Measurements from ENCODE around the gene SPACA7.

DNA sequence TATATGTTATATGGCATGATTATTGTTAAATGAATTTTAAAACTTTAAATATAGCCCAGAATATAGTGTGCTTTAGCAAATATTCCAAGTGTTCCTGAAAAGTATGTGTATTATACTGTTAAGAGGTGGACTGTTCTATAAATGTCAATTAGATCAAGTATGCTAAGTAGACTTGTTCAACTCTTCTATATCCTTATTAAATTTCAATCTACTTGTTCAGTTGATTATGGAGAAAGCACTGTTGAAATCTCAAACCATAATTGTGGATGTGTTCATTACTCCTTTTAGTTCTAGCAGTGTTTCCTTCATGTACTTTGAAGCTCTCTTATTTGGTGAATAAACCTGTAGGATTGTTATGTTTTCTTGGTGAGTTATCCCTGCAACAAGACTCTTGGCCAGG lies 52.5 kb downstream of the SPACA7 start:
- no peak for TF ChIP-seq POLR2A (IDR thresholded peaks at IDR 0.05)
- TF ChIP-seq, protein P1, sequence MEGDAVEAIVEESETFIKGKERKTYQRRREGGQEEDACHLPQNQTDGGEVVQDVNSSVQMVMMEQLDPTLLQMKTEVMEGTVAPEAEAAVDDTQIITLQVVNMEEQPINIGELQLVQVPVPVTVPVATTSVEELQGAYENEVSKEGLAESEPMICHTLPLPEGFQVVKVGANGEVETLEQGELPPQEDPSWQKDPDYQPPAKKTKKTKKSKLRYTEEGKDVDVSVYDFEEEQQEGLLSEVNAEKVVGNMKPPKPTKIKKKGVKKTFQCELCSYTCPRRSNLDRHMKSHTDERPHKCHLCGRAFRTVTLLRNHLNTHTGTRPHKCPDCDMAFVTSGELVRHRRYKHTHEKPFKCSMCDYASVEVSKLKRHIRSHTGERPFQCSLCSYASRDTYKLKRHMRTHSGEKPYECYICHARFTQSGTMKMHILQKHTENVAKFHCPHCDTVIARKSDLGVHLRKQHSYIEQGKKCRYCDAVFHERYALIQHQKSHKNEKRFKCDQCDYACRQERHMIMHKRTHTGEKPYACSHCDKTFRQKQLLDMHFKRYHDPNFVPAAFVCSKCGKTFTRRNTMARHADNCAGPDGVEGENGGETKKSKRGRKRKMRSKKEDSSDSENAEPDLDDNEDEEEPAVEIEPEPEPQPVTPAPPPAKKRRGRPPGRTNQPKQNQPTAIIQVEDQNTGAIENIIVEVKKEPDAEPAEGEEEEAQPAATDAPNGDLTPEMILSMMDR (IDR thresholded peaks at IDR 0.05): no peak

All from adrenal gland (tissue), 5 donors.